Naive thymus-derived CD4-positive, alpha-beta T cell (primary cell): ENCODE data around the gene EXD3. TPM values are rescaled to one million over a fixed set of nuclear protein-coding genes. Genes with fewer than 3 reads are reported as not detected.
"Not testable (repeated sequence)": the region's sequence is repeated elsewhere in the genome, so short reads cannot be mapped to it uniquely, and the experiment has no call there.

Source experiments
- ATAC-seq: fragments of 150-1000 bp; cut with Tn5 transposase; 2 replicates; pipeline ENCODE4 v1.10.0; 2021; ENCODE audit warnings: mild to moderate bottlenecking, moderate library complexity
- CTCF ChIA-PET: fragments of 350-600 bp; sonication (Branson Sonifier 250); formaldehyde crosslinking; loops from one replicate; lab custom pipeline; 2021; ENCODE audit warnings: antibody characterized with exemption; lab: Charles Lee
- POLR2A ChIA-PET: fragments of 350-600 bp; sonication (Branson Sonifier 250); formaldehyde crosslinking; loops from one replicate; lab custom pipeline; 2021; ENCODE audit warnings: antibody characterized with exemption, inconsistent platforms; lab: Charles Lee
- DNase-seq, 9 donors: peaks; one replicate each; pipeline versions ENCODE4 v3.0.0 to v3.0.0-alpha.2; 2020 to 2022; ENCODE audit warnings: mixed read lengths in 1 of 9
- H3K27ac ChIP-seq: one replicate; pipeline ENCODE4 v1.7.0; 2013; ENCODE audit warnings: mild to moderate bottlenecking, low read depth, low read length, moderate library complexity
- H3K27me3 ChIP-seq, 2 donors: one replicate each; pipeline ENCODE4 v1.7.0; 2013; ENCODE audit warnings: low read length in 2 of 2, mild to moderate bottlenecking in 2 of 2, moderate library complexity in 2 of 2; ENCODE audit not compliant: control insufficient read depth in 2 of 2, insufficient read depth in 2 of 2
- H3K36me3 ChIP-seq, 3 experiments: 1 replicate in 2 of 3; 2 replicates in 1 of 3; pipeline ENCODE4 v1.7.0; 2013; ENCODE audit warnings: low read length in 3 of 3, mild to moderate bottlenecking in 3 of 3, moderate library complexity in 1 of 3; ENCODE audit not compliant: insufficient read depth in 3 of 3, control insufficient read depth in 2 of 3
- H3K4me1 ChIP-seq, 2 donors: one replicate each; pipeline ENCODE4 v1.7.0; 2013; ENCODE audit warnings: low read length in 2 of 2, mild to moderate bottlenecking in 2 of 2, moderate library complexity in 1 of 2; ENCODE audit not compliant: control insufficient read depth in 2 of 2, insufficient read depth in 2 of 2
- H3K4me3 ChIP-seq: 2 replicates; pipeline ENCODE4 v1.7.0; 2013; ENCODE audit warnings: mild to moderate bottlenecking, low read length
- H3K9me3 ChIP-seq, 3 experiments: 1 replicate in 2 of 3; 2 replicates in 1 of 3; pipeline ENCODE4 v1.7.0; 2013; ENCODE audit warnings: low read length in 3 of 3; ENCODE audit not compliant: control insufficient read depth in 2 of 3
- H3K27ac Mint-ChIP-seq, 9 donors: one replicate each; pipeline ENCODE4 v1.8.0; 2020 to 2022; ENCODE audit warnings: mixed read lengths in 9 of 9, mild to moderate bottlenecking in 8 of 9, moderate library complexity in 5 of 9, inconsistent platforms in 2 of 9
- H3K27me3 Mint-ChIP-seq, 5 donors: one replicate each; pipeline ENCODE4 v1.8.0; 2021 to 2022; ENCODE audit warnings: mixed read lengths in 5 of 5, mild to moderate bottlenecking in 1 of 5
- H3K36me3 Mint-ChIP-seq, 5 donors: one replicate each; pipeline ENCODE4 v1.8.0; 2020 to 2022; ENCODE audit warnings: mixed read lengths in 5 of 5, mild to moderate bottlenecking in 3 of 5, inconsistent platforms in 1 of 5
- H3K4me1 Mint-ChIP-seq, 7 donors: one replicate each; pipeline ENCODE4 v1.8.0; 2020 to 2022; ENCODE audit warnings: mixed read lengths in 7 of 7, mild to moderate bottlenecking in 3 of 7, inconsistent platforms in 1 of 7
- H3K4me3 Mint-ChIP-seq, 10 donors: one replicate each; pipeline ENCODE4 v1.8.0; 2020 to 2022; ENCODE audit warnings: mild to moderate bottlenecking in 10 of 10, mixed read lengths in 10 of 10, moderate library complexity in 6 of 10, inconsistent platforms in 2 of 10
- H3K9me3 Mint-ChIP-seq, 11 donors: one replicate each; pipeline ENCODE4 v1.8.0; 2020 to 2022; ENCODE audit warnings: mixed read lengths in 11 of 11, mild to moderate bottlenecking in 4 of 11, inconsistent platforms in 1 of 11, moderate library complexity in 1 of 11
- intact Hi-C, 2 donors: fragments of 100-400 bp; cut with micrococcal nuclease; formaldehyde crosslinking; loops; one replicate each; pipeline ENCODE4 v1.15.1; 2023
- polyA plus RNA-seq, 2 donors: library from polyadenylated mRNA; unstranded; fragments of 300-500 nt; fragmentation: Illumina TruSeq; gene quantifications; one replicate each; pipeline ENCODE4 v1.2.3, GENCODE V29; 2021
- total RNA-seq, 6 experiments: library from RNA in 5 of 6; stranded (reverse) in 5 of 6; gene quantifications; 1 replicate in 5 of 6; 2 replicates in 1 of 6; pipeline ENCODE4 v1.2.3 and lab custom pipeline; 2021 to 2026

The EXD3 gene
- total and polyA plus RNA-seq, 7 experiments from 2014 or later = 3.5 to 27.2 (median 23.4) TPM

- CTCF ChIA-PET, H3K4me3 Mint-ChIP-seq, DNase-seq, H3K27ac ChIP-seq, POLR2A ChIA-PET, H3K36me3 ChIP-seq, H3K4me1 ChIP-seq, ATAC-seq, H3K27me3 ChIP-seq, H3K36me3 Mint-ChIP-seq, intact Hi-C loops, H3K9me3 ChIP-seq, H3K4me1 Mint-ChIP-seq, H3K9me3 Mint-ChIP-seq, H3K4me3 ChIP-seq, H3K27me3 Mint-ChIP-seq: not testable (repeated sequence)
- H3K27ac Mint-ChIP-seq = peak overlapping the region in 1 of 9 donors; percentile 62
These were observed 44.1 kb downstream of the EXD3 start for GRCh38 chr9:137378688-137379410.

GRCh38 chr9:137376386-137376785 lies 46.6 kb downstream of the EXD3 start:
- Mint-ChIP-seq H3K4me1 (no peaks in the 10 kb centered on the region), H3K4me3 (no peak overlapping the region)
- CTCF ChIA-PET = no interaction called here

GRCh38 chr9:137375321-137376058 lies 47.5 kb downstream of the EXD3 start:
- Mint-ChIP-seq H3K4me3 (no peak overlapping the region), H3K27ac (no peak overlapping the region), H3K27me3 (no peaks in the 10 kb centered on the region), H3K36me3 (peaks cover 0 to 8% (median 4%) of the 10 kb centered on the region in 5 donors), H3K4me1 (no peaks in the 10 kb centered on the region), H3K9me3 (peaks cover 0 to 10% (median 0%) of the 10 kb centered on the region in 11 donors)
- intact Hi-C loops = no loop called here
- no peak overlapping the region for H3K4me3 ChIP-seq
- ATAC-seq (no peak), DNase-seq (no peak)
- H3K4me1 ChIP-seq = no peaks in the 10 kb centered on the region
- no peaks in the 10 kb centered on the region for H3K36me3 ChIP-seq
- H3K27ac ChIP-seq = no peak overlapping the region
- ChIA-PET CTCF (no interaction called here), POLR2A (interaction anchor here (1.1 kb wide), 1 partner anchor 9 kb away, joined by 3 read pairs; no protein-coding TSS in a partner anchor)
- H3K27me3 ChIP-seq = no peaks in the 10 kb centered on the region
- no peaks in the 10 kb centered on the region for H3K9me3 ChIP-seq

More at GRCh38 chr9:137376386-137376785, 46.6 kb downstream of the EXD3 start:
- H3K27ac Mint-ChIP-seq = no peak overlapping the region
- Histone ChIP-seq H3K27me3 (no peaks in the 10 kb centered on the region), H3K4me1 (no peaks in the 10 kb centered on the region), H3K27ac (no peak overlapping the region), H3K9me3 (no peaks in the 10 kb centered on the region), H3K4me3 (no peak overlapping the region), H3K36me3 (no peaks in the 10 kb centered on the region)
- intact Hi-C loops = no loop called here
- no peaks in the 10 kb centered on the region for H3K27me3 Mint-ChIP-seq
- POLR2A ChIA-PET = interaction anchor here (1.1 kb wide), 1 partner anchor 8 kb away, joined by 3 read pairs; no protein-coding TSS in a partner anchor
- H3K9me3 Mint-ChIP-seq = peaks cover 0 to 10% (median 0%) of the 10 kb centered on the region in 11 donors
- no peak for ATAC-seq
- H3K36me3 Mint-ChIP-seq = peaks cover 0 to 8% (median 4%) of the 10 kb centered on the region in 5 donors
- DNase-seq = no peak

GRCh38 chr9:137374131-137374845 lies 48.7 kb downstream of the EXD3 start:
- H3K36me3 Mint-ChIP-seq = peaks cover 0 to 7% (median 4%) of the 10 kb centered on the region in 5 donors
- peaks cover 0 to 10% (median 0%) of the 10 kb centered on the region in 11 donors for H3K9me3 Mint-ChIP-seq
- no peaks in the 10 kb centered on the region for H3K27me3 Mint-ChIP-seq
- Histone ChIP-seq H3K4me1 (no peaks in the 10 kb centered on the region), H3K27me3 (no peaks in the 10 kb centered on the region), H3K4me3 (no peak overlapping the region), H3K27ac (no peak overlapping the region), H3K36me3 (no peaks in the 10 kb centered on the region), H3K9me3 (no peaks in the 10 kb centered on the region)
- H3K4me1 Mint-ChIP-seq = no peaks in the 10 kb centered on the region
- intact Hi-C loops = no loop called here
- no peak overlapping the region for H3K27ac Mint-ChIP-seq
- DNase-seq (no peak), ATAC-seq (no peak)
- CTCF ChIA-PET = no interaction called here
- no peak overlapping the region for H3K4me3 Mint-ChIP-seq
- POLR2A ChIA-PET = interaction anchor here (0.7 kb wide), 1 partner anchor 12 kb away, joined by 3 read pairs; no protein-coding TSS in a partner anchor

GRCh38 chr9:137373611-137373980 lies 49.4 kb downstream of the EXD3 start:
- H3K27me3 Mint-ChIP-seq = no peaks in the 10 kb centered on the region

DNA sequence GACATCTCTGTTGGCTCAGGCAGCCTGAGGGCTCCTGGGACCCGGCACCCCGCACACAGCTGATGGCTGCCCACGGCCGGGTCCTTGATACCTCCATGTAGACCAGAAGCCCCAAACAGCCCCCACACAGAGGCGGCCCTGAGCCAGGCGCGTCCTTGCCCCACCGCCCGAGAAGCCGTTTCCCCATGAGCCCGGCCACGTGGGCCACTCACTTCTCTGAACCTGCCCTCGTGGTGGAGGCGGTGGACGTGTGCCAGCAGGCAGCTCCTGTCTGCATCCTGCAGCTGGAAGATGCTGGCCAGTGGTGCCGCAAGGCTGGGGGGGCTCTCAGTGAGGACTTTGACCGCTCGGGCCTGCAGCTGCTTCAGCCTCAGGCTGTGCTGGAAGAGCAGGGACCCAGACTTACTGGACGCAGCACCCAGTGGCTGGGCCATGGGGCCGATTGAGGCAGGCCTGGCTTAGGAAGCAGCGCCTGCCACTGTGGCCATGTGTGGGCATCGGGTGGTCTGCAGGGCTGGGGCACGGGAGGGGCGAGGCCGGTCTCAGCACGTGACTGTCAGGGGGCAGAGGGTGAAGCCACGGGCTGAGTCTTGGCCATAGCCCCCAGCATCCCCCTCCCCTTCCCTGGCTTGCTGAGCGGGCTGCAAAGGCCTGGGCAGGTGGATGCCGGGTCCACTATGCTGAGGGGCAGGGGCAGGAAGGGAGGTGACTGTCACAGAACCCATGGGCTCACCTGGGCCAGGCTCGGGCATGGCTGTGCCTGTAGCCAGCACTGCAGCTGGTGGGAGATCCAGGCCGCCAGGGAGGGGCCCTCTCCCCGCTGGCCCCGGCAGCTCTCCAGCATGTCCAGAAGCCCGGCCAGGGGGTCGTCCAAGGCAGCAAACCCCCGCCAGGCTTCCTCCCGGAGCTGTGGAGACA lies 50.0 kb downstream of the EXD3 start:
- H3K36me3 ChIP-seq = no peaks in the 10 kb centered on the region
- peaks cover 0 to 7% (median 0%) of the 10 kb centered on the region in 5 donors for H3K36me3 Mint-ChIP-seq
- intact Hi-C loops = no loop called here
- no peaks in the 10 kb centered on the region for H3K4me1 Mint-ChIP-seq
- H3K9me3 Mint-ChIP-seq = peaks cover 0 to 4% (median 0%) of the 10 kb centered on the region in 11 donors
- H3K27ac Mint-ChIP-seq = peak overlapping the region in 1 of 9 donors; percentile 14
- no peaks in the 10 kb centered on the region for H3K27me3 Mint-ChIP-seq
- POLR2A ChIA-PET = no interaction called here
- H3K4me3 ChIP-seq = no peak overlapping the region
- ATAC-seq = no peak
- no peak overlapping the region for H3K27ac ChIP-seq
- no peak overlapping the region for H3K4me3 Mint-ChIP-seq
- H3K27me3 ChIP-seq = no peaks in the 10 kb centered on the region
- no peaks in the 10 kb centered on the region for H3K4me1 ChIP-seq
- CTCF ChIA-PET = no interaction called here
- DNase-seq = no peak
- H3K9me3 ChIP-seq = no peaks in the 10 kb centered on the region

More at GRCh38 chr9:137373611-137373980, 49.4 kb downstream of the EXD3 start:
- Mint-ChIP-seq H3K4me1 (no peaks in the 10 kb centered on the region), H3K27ac (peak overlapping the region in 1 of 9 donors; percentile 14), H3K9me3 (peaks cover 0 to 9% (median 0%) of the 10 kb centered on the region in 11 donors), H3K4me3 (no peak overlapping the region), H3K36me3 (peaks cover 0 to 7% (median 3%) of the 10 kb centered on the region in 5 donors)
- Histone ChIP-seq H3K27ac (no peak overlapping the region), H3K36me3 (no peaks in the 10 kb centered on the region), H3K4me1 (no peaks in the 10 kb centered on the region), H3K27me3 (no peaks in the 10 kb centered on the region), H3K4me3 (no peak overlapping the region), H3K9me3 (no peaks in the 10 kb centered on the region)
- ChIA-PET CTCF (no interaction called here), POLR2A (no interaction called here)
- no peak for ATAC-seq
- DNase-seq = no peak
- intact Hi-C loops = no loop called here
